ENCODE measurements around the gene POLR3E. TPM values are rescaled to one million over a fixed set of nuclear protein-coding genes. Genes with fewer than 3 reads are reported as not detected.

Gene POLR3E
- total and polyA plus RNA-seq, 4 donors: 13.1 to 36.7 (median 30.6) TPM

- 37 to 38% methylated on average over 5 of the region's 5 CpGs for WGBS, 2 donors
- no peak for ATAC-seq (ENCODE audit: low FRiP score)
- intact Hi-C loops (cut with DNase I): no loop called here
- Histone ChIP-seq H3K27ac (ENCODE audit: low read depth in 1 of 2, low read length in 2 of 2) (peak overlapping the region in 1 of 2 donors; percentile 29), H3K9me3 (ENCODE audit: control insufficient read depth, low read length) (no peaks in the 10 kb centered on the region), H3K4me3 (ENCODE audit: low read length in 2 of 2) (no peak overlapping the region), H3K4me1 (ENCODE audit: control insufficient read depth in 1 of 2, insufficient read depth in 2 of 2, low read length in 2 of 2) (no peaks in the 10 kb centered on the region), H3K36me3 (ENCODE audit: control insufficient read depth in 1 of 2, insufficient read depth in 2 of 2, low read length in 1 of 2) (peaks cover 1 to 3% of the 10 kb centered on the region in 2 donors), H3K27me3 (ENCODE audit: control insufficient read depth in 1 of 2, insufficient read depth in 2 of 2, low read length in 1 of 2) (no peaks in the 10 kb centered on the region)
- DNase-seq: no peak
Observed at GRCh38 chr16:22353933-22354541, 56.8 kb downstream of the POLR3E start.

DNA sequence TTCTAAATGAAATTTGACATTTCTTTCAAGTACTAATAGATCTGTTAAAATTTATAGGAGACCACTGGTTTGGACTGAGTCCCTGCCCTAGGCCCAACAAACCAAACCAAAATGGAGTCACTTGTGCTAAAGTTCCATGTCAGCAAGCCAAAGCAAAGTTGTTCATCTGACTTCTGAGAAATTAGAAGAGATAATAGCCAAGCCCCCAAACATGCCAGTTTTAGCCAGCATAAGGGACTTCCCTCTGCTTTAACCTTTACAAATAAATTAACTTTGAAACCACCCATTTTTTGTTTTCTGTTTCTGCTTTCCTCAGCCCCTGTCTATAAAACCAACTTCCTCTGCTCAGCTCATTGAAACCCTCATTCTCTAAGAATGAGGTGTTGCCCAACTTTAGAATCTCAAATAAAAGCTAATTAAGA, 58.3 kb downstream of the POLR3E start:
- intact Hi-C loops (cut with DNase I): no loop called here
- DNase-seq: no peak
- H3K27ac ChIP-seq (ENCODE audit: low read depth in 1 of 2, low read length in 2 of 2): no peak overlapping the region

DNA sequence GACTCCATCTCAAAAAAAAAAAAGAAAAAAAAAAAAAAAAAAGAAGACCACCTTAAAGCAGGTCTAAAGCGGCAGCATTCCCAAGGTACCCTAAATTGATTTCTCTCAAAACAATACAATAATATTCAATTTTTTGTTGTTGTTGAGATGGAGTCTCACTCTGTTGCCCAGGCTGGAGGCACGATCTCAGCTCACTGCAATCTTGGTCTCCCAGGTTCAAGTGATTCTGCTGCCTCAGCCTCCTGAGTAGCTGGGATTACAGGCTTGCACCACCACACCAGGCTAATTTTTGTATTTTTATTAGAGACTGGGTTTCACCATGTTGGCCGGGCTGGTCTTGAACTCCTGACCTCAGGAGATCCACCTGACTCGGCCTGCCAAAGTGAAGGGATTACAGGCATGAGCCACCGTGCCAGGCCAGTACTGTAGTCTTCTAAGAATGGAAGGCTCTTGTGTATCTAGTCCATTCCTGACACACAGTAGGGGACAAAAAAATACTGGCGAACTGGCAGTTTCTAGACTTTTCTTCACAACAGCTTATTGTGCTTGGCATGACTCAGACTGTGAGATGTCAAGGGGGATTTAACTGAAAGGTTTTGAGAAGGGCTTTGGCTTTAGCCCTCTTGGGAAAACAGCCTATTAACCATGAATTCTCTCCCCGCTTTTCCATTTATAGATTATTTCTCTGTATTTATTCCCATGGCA, 59.9 kb downstream of the POLR3E start:
- H3K36me3 ChIP-seq (ENCODE audit: control insufficient read depth in 1 of 2, insufficient read depth in 2 of 2, low read length in 1 of 2): peaks cover 0 to 3% of the 10 kb centered on the region in 2 donors
- no peak overlapping the region for H3K4me3 ChIP-seq (ENCODE audit: low read length in 2 of 2)
- no peak for ATAC-seq (ENCODE audit: low FRiP score)
- WGBS, 2 donors: 36 to 39% methylated on average over 7 of the region's 7 CpGs
- intact Hi-C loops (cut with DNase I): no loop called here
- H3K4me1 ChIP-seq (ENCODE audit: control insufficient read depth in 1 of 2, insufficient read depth in 2 of 2, low read length in 2 of 2): no peaks in the 10 kb centered on the region
- no peak for DNase-seq
- no peaks in the 10 kb centered on the region for H3K27me3 ChIP-seq (ENCODE audit: control insufficient read depth in 1 of 2, insufficient read depth in 2 of 2, low read length in 1 of 2)
- no peaks in the 10 kb centered on the region for H3K9me3 ChIP-seq (ENCODE audit: control insufficient read depth, low read length)
- H3K27ac ChIP-seq (ENCODE audit: low read depth in 1 of 2, low read length in 2 of 2): no peak overlapping the region

More for the DNA sequence above, 58.3 kb downstream of the POLR3E start:
- H3K4me3 ChIP-seq (ENCODE audit: low read length in 2 of 2): no peak overlapping the region
- H3K27me3 ChIP-seq (ENCODE audit: control insufficient read depth in 1 of 2, insufficient read depth in 2 of 2, low read length in 1 of 2): no peaks in the 10 kb centered on the region
- peaks cover 0 to 1% of the 10 kb centered on the region in 2 donors for H3K36me3 ChIP-seq (ENCODE audit: control insufficient read depth in 1 of 2, insufficient read depth in 2 of 2, low read length in 1 of 2)
- H3K4me1 ChIP-seq (ENCODE audit: control insufficient read depth in 1 of 2, insufficient read depth in 2 of 2, low read length in 2 of 2): no peaks in the 10 kb centered on the region
- no peaks in the 10 kb centered on the region for H3K9me3 ChIP-seq (ENCODE audit: control insufficient read depth, low read length)
- no peak for ATAC-seq (ENCODE audit: low FRiP score)

GRCh38 chr16:22357635-22357971, 60.4 kb downstream of the POLR3E start:
- Histone ChIP-seq H3K4me1 (ENCODE audit: control insufficient read depth in 1 of 2, insufficient read depth in 2 of 2, low read length in 2 of 2) (no peaks in the 10 kb centered on the region), H3K4me3 (ENCODE audit: low read length in 2 of 2) (no peak overlapping the region), H3K27me3 (ENCODE audit: control insufficient read depth in 1 of 2, insufficient read depth in 2 of 2, low read length in 1 of 2) (no peaks in the 10 kb centered on the region), H3K9me3 (ENCODE audit: control insufficient read depth, low read length) (no peaks in the 10 kb centered on the region), H3K36me3 (ENCODE audit: control insufficient read depth in 1 of 2, insufficient read depth in 2 of 2, low read length in 1 of 2) (peaks cover 0 to 3% of the 10 kb centered on the region in 2 donors), H3K27ac (ENCODE audit: low read depth in 1 of 2, low read length in 2 of 2) (no peak overlapping the region)
- WGBS, 2 donors: 0 to 7% methylated on average over 1 of the region's 1 CpG
- intact Hi-C loops (cut with DNase I): no loop called here
- DNase-seq: no peak
- ATAC-seq (ENCODE audit: low FRiP score): no peak

DNA sequence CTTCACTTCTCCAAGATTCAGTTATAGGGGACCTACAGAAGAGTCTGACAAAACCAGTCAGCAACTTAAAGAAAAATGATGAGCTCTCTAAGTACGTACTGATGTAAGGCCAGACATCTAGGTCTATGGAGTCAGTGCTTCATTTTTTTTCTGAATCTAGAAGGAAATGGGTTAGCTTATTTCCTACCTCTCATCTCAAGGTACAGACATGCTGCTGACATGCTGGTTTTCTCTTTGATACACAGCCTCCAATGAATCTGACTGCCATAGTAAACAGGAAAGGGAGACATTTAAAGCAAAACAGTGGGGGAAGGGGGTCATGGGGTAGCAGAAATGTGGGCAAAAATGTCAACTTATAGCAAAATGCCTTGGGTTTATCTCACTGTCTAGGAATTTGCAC, 60.8 kb downstream of the POLR3E start:
- no peak for ATAC-seq (ENCODE audit: low FRiP score)
- peak overlapping the region in 1 of 2 donors; percentile 25 for H3K27ac ChIP-seq (ENCODE audit: low read depth in 1 of 2, low read length in 2 of 2)
- WGBS, 2 donors: 19 to 33% methylated on average over 1 of the region's 1 CpG

DNA sequence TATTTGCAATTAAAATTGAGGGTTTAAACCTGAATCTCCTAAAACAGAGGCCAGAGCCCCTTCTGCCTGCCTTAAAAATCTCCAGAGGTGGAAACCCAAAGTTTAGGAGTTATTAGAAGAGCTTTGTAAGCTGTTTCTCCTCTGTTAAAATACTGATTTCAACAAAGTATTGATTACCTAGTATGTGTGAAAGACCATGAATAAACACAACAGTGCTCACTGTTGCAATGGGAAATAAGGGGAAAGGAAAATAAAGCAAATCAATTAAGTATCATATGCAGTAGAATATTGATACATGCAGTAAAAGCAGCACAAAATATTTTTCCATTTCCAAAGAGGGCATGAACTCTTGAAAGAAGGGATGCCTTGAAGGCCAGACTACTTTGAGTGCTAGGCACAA, 62.5 kb downstream of the POLR3E start:
- DNase-seq (no peak), ATAC-seq (ENCODE audit: low FRiP score) (no peak)
- Histone ChIP-seq H3K27ac (ENCODE audit: low read depth in 1 of 2, low read length in 2 of 2) (no peak overlapping the region), H3K27me3 (ENCODE audit: control insufficient read depth in 1 of 2, insufficient read depth in 2 of 2, low read length in 1 of 2) (no peaks in the 10 kb centered on the region), H3K4me3 (ENCODE audit: low read length in 2 of 2) (no peak overlapping the region), H3K4me1 (ENCODE audit: control insufficient read depth in 1 of 2, insufficient read depth in 2 of 2, low read length in 2 of 2) (no peaks in the 10 kb centered on the region), H3K36me3 (ENCODE audit: control insufficient read depth in 1 of 2, insufficient read depth in 2 of 2, low read length in 1 of 2) (peaks cover 3 to 4% of the 10 kb centered on the region in 2 donors), H3K9me3 (ENCODE audit: control insufficient read depth, low read length) (no peaks in the 10 kb centered on the region)
- intact Hi-C loops (cut with DNase I): no loop called here

More for the DNA sequence above, 60.8 kb downstream of the POLR3E start:
- Histone ChIP-seq H3K27me3 (ENCODE audit: control insufficient read depth in 1 of 2, insufficient read depth in 2 of 2, low read length in 1 of 2) (no peaks in the 10 kb centered on the region), H3K36me3 (ENCODE audit: control insufficient read depth in 1 of 2, insufficient read depth in 2 of 2, low read length in 1 of 2) (peaks cover 0 to 3% of the 10 kb centered on the region in 2 donors), H3K4me3 (ENCODE audit: low read length in 2 of 2) (no peak overlapping the region), H3K9me3 (ENCODE audit: control insufficient read depth, low read length) (no peaks in the 10 kb centered on the region), H3K4me1 (ENCODE audit: control insufficient read depth in 1 of 2, insufficient read depth in 2 of 2, low read length in 2 of 2) (no peaks in the 10 kb centered on the region)
- no peak for DNase-seq
- intact Hi-C loops (cut with DNase I): no loop called here

DNA sequence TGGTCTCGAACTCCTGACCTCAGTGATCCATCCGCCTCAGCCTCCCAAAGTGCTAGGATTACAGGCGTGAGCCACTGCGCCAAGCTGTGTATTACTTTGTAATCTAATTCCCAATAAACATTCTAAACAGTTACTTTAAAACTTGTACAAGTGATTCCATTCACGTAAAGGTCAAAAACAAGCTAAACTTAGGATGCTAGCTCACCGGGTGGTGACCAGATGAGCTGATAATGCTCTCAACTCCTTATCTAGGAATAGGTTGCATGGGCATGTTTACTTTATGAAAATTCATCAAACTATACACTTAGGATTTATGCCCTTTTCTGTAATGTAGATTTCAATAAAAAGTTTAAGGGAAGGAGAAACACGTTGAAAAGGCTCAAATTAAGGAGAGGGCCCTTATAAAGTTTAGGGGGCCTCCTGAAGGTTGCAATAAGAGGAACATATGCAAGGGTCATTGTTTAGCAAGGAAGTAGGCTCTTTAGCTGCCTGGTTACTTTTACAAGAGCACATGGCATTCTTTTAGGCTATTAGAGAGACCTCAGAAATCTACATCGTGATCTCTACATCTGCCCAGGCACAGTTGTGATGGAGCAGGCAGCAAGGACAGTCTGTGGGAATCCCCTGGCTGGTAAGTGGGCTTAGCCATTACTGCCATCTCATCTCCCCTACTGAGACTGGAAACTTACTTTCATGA, 63.9 kb downstream of the POLR3E start:
- intact Hi-C loops (cut with DNase I): no loop called here
- 80 to 83% methylated on average over 8 of the region's 8 CpGs for WGBS, 2 donors
- H3K4me3 ChIP-seq (ENCODE audit: low read length in 2 of 2): no peak overlapping the region
- ATAC-seq (ENCODE audit: low FRiP score) (peak; percentile 11), DNase-seq (no peak)
- no peaks in the 10 kb centered on the region for H3K9me3 ChIP-seq (ENCODE audit: control insufficient read depth, low read length)
- H3K36me3 ChIP-seq (ENCODE audit: control insufficient read depth in 1 of 2, insufficient read depth in 2 of 2, low read length in 1 of 2): peaks cover 4% of the 10 kb centered on the region in 2 donors
- no peaks in the 10 kb centered on the region for H3K27me3 ChIP-seq (ENCODE audit: control insufficient read depth in 1 of 2, insufficient read depth in 2 of 2, low read length in 1 of 2)
- peak overlapping the region in 1 of 2 donors; percentile 19 for H3K27ac ChIP-seq (ENCODE audit: low read depth in 1 of 2, low read length in 2 of 2)
- no peaks in the 10 kb centered on the region for H3K4me1 ChIP-seq (ENCODE audit: control insufficient read depth in 1 of 2, insufficient read depth in 2 of 2, low read length in 2 of 2)

DNA sequence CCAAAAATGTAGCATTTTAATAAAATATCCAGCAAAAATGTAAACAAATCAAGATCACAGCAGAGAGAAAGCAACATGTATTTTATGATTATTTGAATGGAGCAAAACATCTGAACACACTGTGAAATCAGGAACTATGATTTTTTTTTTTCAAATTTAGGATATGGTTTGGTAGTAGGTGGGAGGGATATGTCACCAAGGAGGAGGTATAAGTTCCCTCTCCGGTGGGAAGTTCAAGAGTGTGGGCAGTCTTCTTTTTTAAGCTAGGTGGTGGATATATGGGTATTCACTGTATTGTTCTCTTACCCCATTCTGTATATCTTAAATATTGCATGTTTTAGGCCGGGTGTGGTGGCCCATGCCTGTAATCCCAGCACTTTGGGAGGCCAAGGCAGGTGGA, 67.0 kb downstream of the POLR3E start:
- H3K4me1 ChIP-seq (ENCODE audit: control insufficient read depth in 1 of 2, insufficient read depth in 2 of 2, low read length in 2 of 2): peaks cover 0 to 1% of the 10 kb centered on the region in 2 donors
- H3K27ac ChIP-seq (ENCODE audit: low read depth in 1 of 2, low read length in 2 of 2): no peak overlapping the region
- H3K36me3 ChIP-seq (ENCODE audit: control insufficient read depth in 1 of 2, insufficient read depth in 2 of 2, low read length in 1 of 2): peaks cover 4% of the 10 kb centered on the region in 2 donors

More for the DNA sequence above, 67.0 kb downstream of the POLR3E start:
- Histone ChIP-seq H3K27me3 (ENCODE audit: control insufficient read depth in 1 of 2, insufficient read depth in 2 of 2, low read length in 1 of 2) (no peaks in the 10 kb centered on the region), H3K4me3 (ENCODE audit: low read length in 2 of 2) (no peak overlapping the region), H3K9me3 (ENCODE audit: control insufficient read depth, low read length) (no peaks in the 10 kb centered on the region)
- DNase-seq: no peak
- ATAC-seq (ENCODE audit: low FRiP score): no peak
- WGBS, 2 donors: 90 to 98% methylated on average over 2 of the region's 2 CpGs
- intact Hi-C loops (cut with DNase I): no loop called here

Measured in aorta (tissue), 5 donors.